ENCODE measurements around the gene SLC29A4.

Gene SLC29A4

GRCh38 chr7:5352440-5353010 is 69.8 kb downstream of the SLC29A4 start:
- no peak for DNase-seq (ENCODE audit: low read depth, low spot score)

GRCh38 chr7:5354460-5355232 is 71.9 kb downstream of the SLC29A4 start:
- no peak for DNase-seq (ENCODE audit: low read depth, low spot score)

Measured in astrocyte of the hippocampus (primary cell).